ENCODE data around the gene DNAI4.

The DNAI4 gene

GRCh38 chr1:66929691-66929998 is 5.0 kb upstream of the DNAI4 start:
- no peak for TF ChIP-seq CTCF (IDR thresholded peaks at IDR 0.05; ENCODE audit: borderline replicate concordance, insufficient read depth, low read depth, low read length)
- peak overlapping the region; percentile 45 for H3K4me3 ChIP-seq (ENCODE audit: low read depth, low read length)

- no peak overlapping the region for H3K4me3 ChIP-seq (ENCODE audit: low read depth, low read length)
- no peak for TF ChIP-seq CTCF (IDR thresholded peaks at IDR 0.05; ENCODE audit: borderline replicate concordance, insufficient read depth, low read depth, low read length)
Observed at GRCh38 chr1:66929146-66929688, 4.6 kb upstream of the DNAI4 start.

- TF ChIP-seq CTCF (IDR thresholded peaks at IDR 0.05; ENCODE audit: borderline replicate concordance, insufficient read depth, low read depth, low read length), result no peak
- H3K4me3 ChIP-seq (ENCODE audit: low read depth, low read length), result no peak overlapping the region
Observed at GRCh38 chr1:66927528-66927927, 2.9 kb upstream of the DNAI4 start.

GRCh38 chr1:66925944-66926343 is 1.3 kb upstream of the DNAI4 start:
- H3K4me3 ChIP-seq (ENCODE audit: low read depth, low read length), result peak overlapping the region; percentile 76
- no peak for TF ChIP-seq CTCF (IDR thresholded peaks at IDR 0.05; ENCODE audit: borderline replicate concordance, insufficient read depth, low read depth, low read length)

GRCh38 chr1:66925558-66925910 is 878 bp upstream of the DNAI4 start:
- peak overlapping the region; percentile 76 for H3K4me3 ChIP-seq (ENCODE audit: low read depth, low read length)
- TF ChIP-seq CTCF (IDR thresholded peaks at IDR 0.05; ENCODE audit: borderline replicate concordance, insufficient read depth, low read depth, low read length), result no peak

- no peak for TF ChIP-seq CTCF (IDR thresholded peaks at IDR 0.05; ENCODE audit: borderline replicate concordance, insufficient read depth, low read depth, low read length)
- no peak overlapping the region for H3K4me3 ChIP-seq (ENCODE audit: low read depth, low read length)
Observed at GRCh38 chr1:66920543-66920942, 4.1 kb downstream of the DNAI4 start.

GRCh38 chr1:66919828-66920227 is 4.8 kb downstream of the DNAI4 start:
- TF ChIP-seq CTCF (IDR thresholded peaks at IDR 0.05; ENCODE audit: borderline replicate concordance, insufficient read depth, low read depth, low read length), result no peak

More at GRCh38 chr1:66919828-66920227, 4.8 kb downstream of the DNAI4 start:
- H3K4me3 ChIP-seq (ENCODE audit: low read depth, low read length), result no peak overlapping the region

Data from GM12875 (cell line).